Medulla oblongata (tissue), 1 donor: ENCODE results near the gene EXPH5.
"Not testable (repeated sequence)": the region's sequence is repeated elsewhere in the genome, so short reads cannot be mapped to it uniquely, and the experiment has no call there.

Source experiments
- DNase-seq: peaks from one replicate; pipeline ENCODE4 v3.0.0-alpha.2; 2015; ENCODE audit errors: extremely low spot score

The EXPH5 gene

GRCh38 chr11:108593214-108593922 is at the start of gene EXPH5:
TSS of gene EXPH5 (minus strand) at chr11:108593768. CDS start at chr11:108593536, 232 bp downstream.
- DNase-seq = peak; percentile 92

GRCh38 chr11:108641752-108642151 is 48.2 kb upstream of the EXPH5 start:
- not testable (repeated sequence) for DNase-seq

- DNase-seq = no peak
Measured at GRCh38 chr11:108639146-108639545, 45.6 kb upstream of the EXPH5 start.

DNA sequence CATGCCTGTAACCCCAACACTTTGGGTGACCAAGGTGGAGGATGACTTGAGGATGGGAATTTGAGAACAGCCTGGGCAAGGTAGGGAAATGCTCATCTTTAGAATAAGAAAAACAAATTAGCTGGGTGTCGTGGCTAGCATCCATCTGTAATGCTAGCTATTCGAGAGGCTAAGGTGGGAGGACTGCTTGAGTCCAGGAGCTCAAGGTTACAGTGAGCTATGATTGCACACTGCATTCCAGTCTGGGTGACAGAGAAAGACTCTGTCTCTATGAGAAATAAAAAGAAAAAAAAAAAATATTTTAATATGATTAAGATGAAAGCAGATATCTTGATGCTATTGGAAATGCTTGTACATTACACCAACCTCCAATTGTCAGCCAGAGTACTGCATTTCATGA is 42.7 kb upstream of the EXPH5 start:
- no peak for DNase-seq

DNA sequence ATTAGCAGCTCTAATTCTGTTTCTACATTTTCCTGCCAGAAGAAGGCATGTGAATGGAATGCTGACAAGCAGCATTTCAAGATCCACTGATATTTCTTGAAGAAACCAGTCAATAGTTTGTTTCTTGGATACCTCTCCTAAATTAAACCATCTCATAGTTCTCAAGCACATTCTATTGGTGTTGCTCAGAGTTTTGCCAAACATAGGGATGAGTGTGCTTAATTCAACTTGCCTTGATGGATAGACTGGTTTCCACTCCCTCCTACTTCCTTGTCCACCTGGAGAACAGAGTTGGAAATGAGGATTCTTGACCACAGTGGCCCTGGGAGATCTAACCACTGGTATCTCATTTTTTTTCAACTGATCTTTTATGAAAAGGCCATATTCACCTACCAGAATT is 41.5 kb upstream of the EXPH5 start:
- no peak for DNase-seq

DNA sequence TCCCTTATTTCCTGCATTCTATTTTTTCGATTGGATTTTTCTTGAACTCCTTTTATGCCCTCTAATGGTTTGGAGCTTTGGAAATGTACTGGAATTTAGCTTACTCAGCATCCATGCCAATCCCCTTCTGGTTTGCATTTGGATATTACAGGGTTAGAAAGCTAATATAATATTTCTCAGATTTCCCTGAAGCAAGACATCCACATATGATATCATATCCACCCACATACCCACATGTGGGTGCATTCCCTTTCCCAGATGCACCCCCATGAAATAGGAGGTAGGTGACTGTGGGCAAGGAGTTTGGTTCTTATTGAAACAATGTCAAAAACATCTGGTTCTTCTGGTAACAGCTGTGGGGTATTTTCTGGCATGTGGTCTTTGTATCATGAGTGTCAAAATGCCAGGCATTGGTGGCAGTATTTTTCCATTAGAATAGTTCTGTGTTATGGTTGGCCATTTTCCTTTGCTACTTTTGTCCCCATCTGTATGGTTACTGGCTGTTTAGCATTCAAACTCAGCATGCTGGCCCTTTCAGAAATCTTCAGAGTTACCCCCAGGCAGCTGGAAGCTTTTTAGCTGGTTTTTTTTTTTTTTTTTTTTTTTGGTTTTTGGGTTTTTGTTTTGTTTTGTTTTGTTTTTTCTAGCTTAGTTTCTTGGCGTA is 38.6 kb upstream of the EXPH5 start:
- DNase-seq = no peak

DNA sequence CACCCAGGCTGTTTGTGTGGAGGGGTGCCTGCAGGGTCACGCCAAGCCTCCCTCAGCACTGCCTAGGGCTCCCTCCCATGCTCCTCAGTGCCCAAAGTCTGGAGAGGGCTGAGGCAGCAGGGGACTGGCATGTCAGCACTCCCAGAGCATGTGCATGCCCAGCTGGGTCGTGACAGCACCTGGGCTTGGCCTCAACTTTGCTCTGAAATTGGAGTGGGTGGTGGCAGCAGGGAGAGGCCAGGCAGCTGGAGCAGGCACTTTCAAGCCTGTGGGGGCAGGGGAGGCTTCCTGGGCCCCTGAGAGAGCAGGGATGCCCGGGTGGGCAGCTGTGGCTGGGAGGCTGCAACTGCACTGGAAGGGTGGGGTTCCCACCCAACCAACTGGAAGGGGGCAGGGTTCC is 35.7 kb upstream of the EXPH5 start:
- DNase-seq = no peak

DNA sequence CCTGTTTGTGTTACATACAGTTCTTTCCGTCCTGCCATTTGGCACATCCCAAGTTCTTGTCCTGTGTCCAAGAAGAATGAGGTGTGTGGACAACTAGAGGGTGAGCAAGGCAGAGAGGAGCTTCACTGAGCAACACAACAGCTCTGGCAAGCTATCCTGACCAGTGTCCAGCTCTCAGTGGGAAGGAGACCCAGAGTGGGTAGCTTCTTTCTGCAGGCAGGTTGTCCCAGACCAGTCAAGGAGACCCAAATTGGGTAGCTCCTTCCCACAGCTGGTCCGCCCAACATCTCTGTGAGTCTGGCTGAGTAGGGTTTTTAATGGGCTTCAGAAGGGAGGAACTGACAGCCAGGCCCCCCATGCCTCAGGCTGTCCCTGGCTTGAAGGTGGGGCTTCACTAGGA is 35.2 kb upstream of the EXPH5 start:
- DNase-seq = no peak

- DNase-seq = no peak
Measured at GRCh38 chr11:108628326-108628725, 34.8 kb upstream of the EXPH5 start.

DNA sequence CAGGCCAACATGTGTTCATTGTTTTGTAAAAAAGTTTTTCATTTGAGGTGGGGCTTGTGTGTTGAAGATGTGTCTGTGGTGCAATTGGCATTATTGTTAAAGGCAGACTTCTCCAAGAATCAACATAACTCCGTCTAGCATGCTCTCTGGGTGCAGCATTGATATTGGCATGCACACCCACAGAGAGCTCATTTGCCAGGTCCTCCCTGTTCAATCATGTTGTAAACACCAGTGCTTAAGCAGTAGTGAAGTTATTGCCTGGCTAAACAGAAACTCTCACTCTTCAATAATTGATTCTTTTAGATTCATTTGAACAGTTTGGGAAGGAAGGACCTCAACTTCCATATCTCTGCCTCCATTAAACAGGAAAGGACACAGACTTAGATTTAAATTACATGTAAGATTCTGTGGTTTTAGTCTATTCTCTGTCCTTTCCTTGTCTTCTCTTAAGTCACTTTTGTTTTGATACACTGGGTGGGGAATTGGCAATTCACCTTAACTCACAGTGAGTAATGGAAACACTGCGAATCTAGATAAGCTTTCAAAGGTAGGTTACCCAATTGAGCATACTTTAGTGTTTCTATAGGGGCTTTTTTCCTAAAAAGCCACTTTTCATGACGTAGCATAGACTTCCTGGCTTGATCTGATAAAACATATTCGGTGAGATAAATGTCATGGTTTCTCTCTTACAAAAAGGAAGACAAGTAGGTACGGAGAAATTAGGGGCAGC is 30.8 kb upstream of the EXPH5 start:
- DNase-seq = no peak

GRCh38 chr11:108622341-108622740 is 28.8 kb upstream of the EXPH5 start:
- DNase-seq = no peak

DNA sequence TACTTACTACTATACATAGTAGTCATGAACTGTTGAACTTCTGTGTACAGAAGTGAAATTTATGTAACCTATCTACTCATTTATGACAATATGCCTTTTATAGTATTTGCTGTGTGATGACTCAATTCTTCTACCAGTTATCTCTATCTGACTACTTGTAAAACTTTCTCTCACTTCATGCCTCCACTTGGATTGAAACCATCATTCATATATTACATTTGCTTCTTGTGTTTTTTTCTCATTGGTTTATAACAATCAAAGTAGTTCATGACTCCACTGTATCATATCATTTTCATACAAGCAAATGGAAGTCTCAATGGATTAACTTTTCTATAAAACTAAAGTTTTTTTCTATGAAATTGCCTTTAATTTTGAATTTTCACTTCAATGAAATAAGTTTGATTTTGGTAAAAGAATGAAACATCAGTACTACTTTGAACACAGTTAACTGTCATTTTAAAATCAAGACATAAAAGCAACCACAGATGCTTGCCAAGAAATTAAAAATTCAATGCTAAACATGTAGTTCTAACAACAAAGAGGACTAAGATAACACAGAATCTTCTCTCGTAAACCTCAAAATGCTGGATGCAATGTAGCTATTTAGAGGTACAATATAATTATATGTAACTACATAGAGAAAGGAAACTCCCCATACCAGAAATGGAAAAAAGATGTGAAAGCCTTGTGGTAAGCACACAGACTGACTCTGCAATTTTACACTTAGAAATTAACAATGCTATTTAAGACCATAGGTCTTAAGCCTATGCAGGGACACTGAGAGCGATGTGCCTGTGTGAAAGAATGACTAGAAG is 27.6 kb upstream of the EXPH5 start:
- no peak for DNase-seq

DNA sequence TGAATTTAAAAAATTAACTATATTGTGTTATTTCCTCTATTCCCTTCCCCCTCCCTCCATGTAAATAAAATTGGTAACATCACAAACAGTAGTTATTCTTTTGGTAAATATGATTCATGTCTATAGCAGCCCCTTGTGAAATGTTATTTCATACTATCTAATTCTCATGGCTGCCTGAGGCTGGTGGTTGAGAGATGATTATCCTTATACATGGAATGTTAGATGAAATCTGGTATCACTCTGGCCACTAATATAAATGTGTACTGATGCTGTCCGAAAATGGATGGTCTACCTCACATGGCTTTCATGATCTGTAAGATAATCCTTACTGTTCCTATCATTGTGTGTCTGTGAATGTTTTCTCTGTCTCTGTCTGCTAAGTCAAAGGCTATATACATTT is 25.0 kb upstream of the EXPH5 start:
- DNase-seq = no peak

DNA sequence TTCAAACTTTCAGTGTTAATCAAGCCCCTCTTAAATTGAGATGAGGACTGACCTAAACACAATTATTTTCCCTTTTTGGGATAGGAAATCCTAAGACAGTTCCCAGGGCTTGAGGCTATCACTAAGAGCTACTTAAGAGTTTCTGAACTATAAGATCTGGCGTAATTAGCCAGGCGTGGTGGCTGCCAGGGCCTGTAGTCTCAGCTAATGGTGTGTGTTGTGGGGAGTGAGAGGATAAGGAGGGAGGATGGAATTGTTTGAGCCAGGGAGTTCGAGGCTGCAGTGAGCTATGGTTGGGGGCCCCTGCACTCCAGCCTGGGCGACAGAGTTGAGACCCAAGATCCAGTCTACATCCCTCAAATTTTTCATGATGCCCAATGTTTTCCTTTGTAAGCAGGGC is 23.5 kb upstream of the EXPH5 start:
- DNase-seq = no peak

GRCh38 chr11:108616549-108616948 is 23.0 kb upstream of the EXPH5 start:
- DNase-seq = no peak

DNA sequence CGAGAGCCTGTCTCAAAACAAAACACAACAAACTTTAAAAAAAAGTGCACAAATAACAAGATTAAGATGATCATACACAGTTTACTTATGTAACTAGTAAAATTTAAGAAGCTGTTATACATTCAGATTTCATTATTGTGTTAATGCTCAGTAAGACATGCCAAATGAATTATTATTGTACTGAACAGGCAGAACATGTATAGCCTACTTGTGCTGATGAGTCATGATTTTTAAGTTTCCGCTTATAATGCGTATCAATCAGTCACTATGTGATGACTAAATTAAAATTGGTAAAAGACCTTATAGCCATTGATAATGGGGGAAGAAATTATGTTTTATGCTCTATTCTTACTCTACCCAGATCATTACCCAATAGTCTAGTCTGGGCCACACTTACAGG is 20.5 kb upstream of the EXPH5 start:
- no peak for DNase-seq

DNA sequence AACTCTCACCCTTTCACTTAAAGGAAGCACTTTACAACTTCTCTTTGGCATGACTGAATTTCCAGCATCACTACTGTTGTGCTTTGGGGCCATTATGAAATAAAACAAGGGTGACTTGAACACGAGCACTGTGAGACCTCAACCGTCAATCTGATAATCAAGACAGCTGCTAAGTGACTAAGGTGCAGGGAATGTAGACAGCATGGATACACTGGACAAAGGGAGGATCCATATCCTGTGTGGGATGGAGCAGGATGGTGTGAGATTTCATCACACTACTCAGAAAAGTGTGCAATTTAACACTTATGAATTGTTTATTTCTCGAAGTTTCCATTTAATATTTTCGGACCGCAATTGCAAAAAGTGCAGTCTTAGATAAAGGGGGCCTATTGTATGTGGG is 16.1 kb upstream of the EXPH5 start:
- DNase-seq = no peak

DNA sequence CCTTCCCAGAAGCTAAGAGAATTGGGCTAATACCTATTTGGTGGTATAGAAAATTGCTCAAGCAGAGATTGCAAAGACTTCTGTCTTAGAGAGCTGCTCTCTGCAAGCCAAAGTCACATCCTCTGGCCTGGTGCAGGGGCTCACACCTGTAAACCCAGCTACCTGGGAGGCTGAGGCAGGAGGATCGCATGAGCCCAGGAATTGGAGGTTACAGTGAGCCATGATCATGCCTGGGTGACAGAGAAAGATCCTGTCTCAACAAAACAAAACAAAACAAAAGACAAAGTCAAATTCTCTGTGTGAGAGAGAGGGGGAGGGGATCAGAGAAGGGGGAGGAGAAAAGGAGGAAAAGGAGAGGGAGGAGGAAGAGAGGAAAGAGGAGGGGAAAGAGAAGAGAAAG is 15.0 kb upstream of the EXPH5 start:
- no peak for DNase-seq

DNA sequence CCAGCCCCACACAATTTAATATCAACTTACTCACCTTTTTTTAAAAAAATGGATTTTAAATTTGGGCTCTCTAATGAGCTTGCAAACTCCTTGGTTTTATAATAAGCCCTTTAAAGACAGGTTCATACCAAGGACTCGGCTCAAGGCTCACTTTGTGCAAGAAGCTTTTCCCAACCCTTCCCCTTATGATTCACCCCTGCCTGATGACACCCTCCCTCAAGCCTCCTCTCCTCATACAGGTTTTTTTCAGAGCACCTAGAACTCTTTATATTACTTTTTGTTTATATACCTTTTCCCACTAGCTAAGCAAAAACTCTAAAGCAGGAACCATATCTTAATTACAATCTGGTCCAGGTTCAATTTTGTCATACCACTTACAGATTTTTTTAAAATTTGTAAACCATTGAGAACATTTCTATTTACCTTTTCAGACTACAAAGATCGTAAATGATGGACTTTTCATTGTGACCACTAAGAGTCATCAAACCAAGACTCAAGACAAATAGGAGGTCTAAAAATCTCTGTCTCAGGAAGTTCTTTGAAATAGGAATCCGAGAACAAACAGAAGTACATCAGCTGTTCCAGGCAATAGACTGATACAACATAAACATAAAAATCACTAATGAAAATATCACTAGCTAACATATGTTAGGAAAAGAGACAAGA is 13.1 kb upstream of the EXPH5 start:
- no peak for DNase-seq

DNA sequence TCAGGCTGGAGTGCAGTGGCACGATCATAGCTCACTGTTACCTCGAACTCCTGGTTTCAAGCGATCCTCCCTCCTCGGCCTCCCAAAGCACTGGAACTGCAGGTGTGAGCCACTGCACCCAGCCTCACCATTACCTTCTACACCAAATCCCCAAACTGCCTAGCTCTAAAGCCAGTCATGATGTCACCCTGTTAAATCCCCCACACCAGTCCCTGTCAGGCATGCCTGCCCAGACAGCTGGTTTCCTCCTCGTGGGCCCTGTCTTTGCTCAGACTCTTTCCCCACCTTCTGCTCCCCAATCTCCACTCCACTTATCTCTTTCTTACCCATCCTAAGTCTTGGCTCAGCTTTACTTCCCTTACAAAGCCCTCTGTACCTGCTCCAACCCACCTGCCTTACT is 12.5 kb upstream of the EXPH5 start:
- DNase-seq = no peak

GRCh38 chr11:108602818-108603217 is 9.2 kb upstream of the EXPH5 start:
- not testable (repeated sequence) for DNase-seq

GRCh38 chr11:108601150-108601549 is 7.6 kb upstream of the EXPH5 start:
- no peak for DNase-seq
